Measurements from ENCODE around the gene ERG.

Gene ERG, protein sequence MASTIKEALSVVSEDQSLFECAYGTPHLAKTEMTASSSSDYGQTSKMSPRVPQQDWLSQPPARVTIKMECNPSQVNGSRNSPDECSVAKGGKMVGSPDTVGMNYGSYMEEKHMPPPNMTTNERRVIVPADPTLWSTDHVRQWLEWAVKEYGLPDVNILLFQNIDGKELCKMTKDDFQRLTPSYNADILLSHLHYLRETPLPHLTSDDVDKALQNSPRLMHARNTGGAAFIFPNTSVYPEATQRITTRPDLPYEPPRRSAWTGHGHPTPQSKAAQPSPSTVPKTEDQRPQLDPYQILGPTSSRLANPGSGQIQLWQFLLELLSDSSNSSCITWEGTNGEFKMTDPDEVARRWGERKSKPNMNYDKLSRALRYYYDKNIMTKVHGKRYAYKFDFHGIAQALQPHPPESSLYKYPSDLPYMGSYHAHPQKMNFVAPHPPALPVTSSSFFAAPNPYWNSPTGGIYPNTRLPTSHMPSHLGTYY

DNA sequence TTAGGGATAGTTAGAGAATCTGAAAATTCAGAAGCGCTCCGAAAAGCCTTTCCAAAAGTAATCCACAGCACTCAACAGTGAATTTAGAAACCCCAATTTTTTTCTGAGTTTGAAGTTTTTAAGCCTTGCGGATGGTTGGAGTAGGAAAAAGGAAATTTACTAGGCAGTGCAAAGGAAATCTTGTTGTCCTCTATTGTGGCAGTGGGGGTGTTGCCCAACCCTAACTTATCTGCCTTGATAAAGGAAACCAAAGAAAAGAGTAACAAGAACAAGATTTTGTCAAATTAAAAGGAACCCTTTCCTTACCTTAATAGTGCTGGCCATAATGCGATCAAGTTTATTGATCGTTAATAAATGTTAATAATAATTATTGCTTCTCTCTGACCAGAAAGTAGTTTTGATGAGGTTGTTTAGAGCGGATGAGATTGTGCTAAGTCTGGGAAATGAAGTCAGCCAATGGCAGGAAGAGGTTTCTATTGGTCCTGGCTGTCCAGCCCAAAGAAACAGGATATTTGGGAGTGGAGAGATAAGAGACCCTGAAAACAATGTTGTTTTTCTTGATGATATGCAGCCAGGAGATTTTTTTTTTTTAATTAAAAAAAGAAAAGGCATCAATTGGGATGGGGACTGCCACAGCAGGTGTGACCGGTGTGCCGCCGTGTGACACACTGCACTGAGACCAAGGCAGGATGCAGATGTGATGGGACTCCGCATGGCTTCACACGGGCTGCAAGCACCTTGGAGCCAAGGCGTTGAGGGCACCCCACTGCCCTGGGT is at the start of gene ERG:
Gene ERG, minus strand, starts transcription at position 421 of the 777 bp plus-strand sequence. Its CDS starts 97 bp downstream, at position 324.
- no peak for DNase-seq

DNA sequence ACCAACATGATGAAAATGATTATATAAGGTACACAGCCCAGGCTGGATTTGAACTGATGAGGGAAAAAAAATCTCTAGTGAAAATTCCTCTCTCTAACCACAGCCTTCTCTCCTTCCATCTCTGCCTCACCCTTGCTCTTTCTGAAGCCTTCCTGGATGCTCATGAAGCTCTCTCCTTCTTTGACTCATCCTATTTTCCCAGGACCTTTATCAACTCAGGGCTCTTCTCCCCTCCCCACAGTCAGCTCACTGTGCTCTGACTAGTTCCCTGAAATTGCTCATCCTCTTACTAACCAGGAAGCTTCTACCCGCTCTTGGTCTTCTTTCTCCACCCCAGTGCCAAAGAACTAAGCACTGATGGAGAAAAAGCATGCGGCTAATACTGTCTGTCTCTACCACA is 46.4 kb upstream of the ERG start:
- DNase-seq = no peak

DNA sequence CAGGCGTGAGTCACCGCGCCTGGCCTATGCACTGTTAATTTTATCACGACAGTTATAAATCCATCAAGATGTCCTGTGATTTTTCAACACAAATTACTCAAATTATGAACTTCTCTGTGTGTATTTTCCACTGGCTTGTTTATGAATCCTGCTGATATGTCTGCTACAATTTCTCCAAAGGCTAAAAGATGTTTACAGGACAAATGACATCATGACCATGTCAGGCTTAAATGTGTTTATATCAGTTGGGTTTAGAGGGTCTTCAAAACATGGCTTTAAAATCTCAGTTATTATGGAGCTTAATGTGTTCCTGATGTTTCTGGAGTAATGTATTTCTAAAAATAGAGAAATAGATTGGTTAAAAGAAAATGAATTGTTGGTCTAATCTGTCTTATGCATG is 44.0 kb upstream of the ERG start:
- no peak for DNase-seq

DNA sequence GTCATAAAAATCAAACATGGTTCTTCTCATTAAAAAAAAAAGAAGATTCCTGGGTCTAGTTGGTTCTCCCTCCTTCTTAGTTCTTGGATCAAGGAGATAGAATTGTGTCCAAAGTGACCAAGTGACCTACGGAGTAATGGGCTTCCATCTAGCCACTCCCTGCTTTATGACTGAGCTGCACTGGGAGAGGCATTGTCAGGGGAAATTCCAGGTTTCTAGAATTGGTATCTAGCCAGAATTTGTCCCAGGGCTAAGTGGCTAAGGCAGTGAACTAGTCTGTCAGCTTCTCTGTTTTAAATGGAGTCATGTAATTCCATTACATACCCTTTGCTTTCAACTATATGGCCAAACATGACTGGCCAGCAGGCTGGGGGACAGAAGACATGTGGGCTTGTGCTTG is 40.1 kb upstream of the ERG start:
- no peak for DNase-seq

DNA sequence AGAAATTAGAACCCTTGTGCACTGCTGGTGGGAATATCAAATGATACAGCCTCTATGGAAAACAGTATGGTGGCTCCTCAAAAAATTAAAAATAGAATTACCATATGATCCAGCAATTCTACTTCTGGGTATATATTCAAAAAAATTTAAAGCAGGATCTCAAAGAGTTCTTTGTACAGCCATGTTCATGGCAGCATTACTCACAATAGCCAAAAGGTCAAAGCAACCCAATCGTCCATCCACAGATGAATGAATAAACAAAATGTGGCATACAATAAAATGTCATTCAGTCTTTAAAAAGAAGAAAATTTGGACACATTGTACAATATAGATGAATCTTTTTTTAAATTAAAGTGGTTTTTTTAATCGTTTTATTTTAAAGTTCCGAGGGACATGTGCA is 36.3 kb upstream of the ERG start:
- no peak for DNase-seq

DNA sequence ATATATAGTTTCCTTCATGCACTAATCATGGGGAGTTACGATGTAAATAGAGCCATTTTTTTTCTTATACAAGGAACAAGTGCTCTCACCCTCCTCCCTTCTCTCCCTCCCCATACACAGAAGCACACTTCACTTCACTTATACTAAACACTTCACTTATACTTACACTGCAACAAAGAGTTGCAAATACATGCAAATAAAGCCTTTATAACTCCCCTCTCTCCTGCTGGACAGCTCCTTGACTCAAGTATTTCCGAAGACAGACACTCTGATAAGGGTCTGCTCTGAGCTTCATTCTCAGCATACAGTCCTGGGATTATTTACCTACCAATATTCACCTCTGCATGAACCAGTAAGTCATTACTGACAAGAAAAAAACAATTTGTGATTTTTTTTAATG is 35.6 kb upstream of the ERG start:
- DNase-seq = no peak

DNA sequence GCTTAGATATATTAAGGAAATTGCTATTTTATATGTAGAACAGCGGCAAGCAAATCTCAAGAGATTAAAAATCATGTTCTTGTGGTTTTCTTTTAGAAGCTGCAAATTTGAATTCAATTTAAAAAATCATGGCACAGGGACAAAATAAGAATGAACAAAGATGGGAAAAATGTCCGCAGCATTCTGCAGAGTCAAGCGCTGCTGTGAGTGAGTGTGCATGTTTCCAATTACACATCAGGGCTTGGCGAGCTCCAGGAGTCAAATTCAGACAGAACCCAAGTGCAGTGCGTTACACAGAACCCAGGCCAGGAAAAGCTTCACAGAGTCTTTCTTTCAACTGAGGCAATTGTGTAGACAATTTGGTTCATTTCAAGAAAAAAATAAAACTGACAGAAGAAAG is 33.3 kb upstream of the ERG start:
- peak; percentile 69 for DNase-seq

DNA sequence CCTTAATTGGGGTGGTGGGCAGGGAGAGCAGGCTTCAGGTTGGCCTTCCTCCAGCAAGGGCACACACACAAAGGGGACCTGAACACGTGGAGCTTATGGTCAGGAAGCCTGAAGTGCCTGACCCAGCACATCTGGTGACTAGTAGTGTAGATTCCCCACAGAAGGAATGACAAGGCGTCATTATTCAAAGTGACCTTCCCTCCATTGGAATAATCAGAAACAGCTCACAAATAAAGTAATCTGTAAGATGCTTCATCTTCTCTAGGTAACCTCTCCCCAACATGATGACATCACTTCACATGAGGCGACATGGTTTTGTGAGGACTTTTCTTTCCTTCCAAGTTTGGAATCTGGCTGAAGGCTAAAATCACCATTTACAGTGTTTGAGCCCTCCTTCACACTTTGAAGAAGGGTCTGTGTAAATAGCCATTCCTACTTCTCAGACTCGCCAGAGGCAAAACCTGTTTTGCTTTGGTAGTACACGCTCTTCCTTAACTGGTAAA is 32.8 kb upstream of the ERG start:
- DNase-seq = no peak

DNA sequence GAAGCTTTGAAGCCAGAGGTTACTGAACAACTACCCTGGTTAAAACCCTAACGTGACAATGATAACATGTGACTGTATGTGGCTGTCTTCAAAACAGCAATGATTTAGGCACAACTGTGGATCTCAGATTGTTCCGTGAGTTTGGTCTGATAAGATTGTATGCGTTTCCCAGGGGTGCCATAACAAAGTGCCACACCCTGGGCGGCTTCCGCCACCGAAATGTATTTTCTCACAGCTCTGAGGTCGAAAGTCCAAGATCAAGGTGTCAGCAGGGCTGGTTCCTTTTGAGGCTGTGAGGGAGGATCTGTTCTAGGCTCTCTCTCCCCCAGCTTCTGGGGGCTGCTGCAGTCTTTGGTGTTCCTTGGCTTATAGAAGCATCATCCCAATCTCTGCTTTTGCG is 29.5 kb upstream of the ERG start:
- no peak for DNase-seq

DNA sequence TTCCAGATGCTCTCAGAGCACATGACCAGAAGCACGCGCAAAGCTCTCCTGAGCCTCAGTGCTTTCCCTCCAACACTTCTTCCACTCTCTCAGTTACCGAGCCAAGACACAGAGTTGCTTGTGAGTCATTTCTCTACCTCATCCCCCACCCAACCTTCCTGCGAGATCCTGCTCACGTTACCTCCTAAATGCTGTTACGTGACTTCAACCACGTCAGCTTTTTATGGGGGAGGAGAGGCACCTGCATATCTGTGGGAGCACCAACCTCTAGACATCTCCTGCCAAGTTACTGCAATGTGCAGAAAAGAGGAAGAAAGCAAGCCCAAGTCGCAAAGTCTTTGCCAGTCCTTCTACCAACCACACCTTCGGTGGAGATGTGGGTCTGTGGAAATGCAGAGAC is 27.2 kb upstream of the ERG start:
- no peak for DNase-seq

DNA sequence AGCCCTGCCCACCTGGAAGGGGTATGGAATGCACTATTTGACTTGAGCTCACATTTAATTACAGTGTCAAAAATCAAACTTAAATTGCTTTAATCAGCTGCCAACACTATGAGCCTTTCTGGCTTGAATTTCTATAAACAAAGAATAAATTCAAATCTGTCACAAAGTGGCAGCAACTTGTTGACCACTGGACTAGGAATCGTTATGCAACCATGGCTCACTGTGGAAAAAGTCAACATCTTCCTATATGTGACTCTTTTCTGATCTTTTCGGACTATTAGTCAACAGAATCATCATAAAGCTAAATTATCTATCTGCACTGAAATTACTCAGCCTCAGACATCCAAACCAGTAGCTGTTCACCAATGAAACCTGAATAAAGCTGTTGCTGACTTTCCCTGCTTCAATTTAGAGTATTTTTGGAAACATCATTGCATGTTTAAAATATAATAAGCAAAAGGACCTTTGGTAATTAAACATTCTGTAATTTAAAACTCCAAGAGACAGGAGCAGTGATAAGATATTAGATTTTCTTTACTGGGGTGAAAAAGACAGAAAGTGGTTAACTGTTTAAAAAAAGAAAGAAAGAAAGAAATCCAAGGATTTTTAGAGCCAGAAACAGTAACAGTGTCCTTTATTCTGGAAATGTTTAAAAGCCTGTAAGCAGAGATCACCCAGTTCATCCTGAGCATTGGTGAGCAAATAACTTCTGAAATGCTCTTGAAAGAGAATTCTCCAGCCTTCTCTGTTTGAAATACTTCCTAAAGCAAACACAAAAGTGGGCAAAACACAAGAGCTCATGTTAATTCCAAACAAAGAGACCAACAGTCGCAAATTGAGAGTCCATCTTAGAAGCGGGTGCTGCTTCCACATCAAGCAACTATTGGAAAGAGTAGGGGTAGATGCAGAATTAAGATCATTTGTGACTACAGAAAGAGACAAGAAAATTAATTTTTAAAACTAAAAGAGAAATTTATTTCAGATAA is 26.2 kb upstream of the ERG start:
- DNase-seq = no peak

DNA sequence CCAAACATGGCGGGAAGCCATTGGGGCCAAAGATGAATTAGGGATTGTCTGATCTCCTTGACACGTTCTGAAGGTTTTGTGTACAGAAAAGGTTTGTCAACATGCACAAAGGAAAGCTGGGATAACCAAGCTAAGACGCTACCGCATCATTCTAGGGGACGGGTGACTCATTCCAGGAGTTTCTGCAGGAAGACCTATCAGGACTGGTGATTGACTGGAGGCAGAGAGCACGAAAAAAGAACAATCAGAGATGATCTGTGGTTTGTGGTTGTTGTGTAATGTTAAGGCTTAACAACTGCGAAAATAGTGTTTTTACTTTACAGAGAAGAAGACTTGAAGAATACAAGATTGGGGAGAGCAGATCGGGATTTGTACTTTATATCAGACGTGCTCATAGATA is 22.2 kb upstream of the ERG start:
- DNase-seq = no peak

DNA sequence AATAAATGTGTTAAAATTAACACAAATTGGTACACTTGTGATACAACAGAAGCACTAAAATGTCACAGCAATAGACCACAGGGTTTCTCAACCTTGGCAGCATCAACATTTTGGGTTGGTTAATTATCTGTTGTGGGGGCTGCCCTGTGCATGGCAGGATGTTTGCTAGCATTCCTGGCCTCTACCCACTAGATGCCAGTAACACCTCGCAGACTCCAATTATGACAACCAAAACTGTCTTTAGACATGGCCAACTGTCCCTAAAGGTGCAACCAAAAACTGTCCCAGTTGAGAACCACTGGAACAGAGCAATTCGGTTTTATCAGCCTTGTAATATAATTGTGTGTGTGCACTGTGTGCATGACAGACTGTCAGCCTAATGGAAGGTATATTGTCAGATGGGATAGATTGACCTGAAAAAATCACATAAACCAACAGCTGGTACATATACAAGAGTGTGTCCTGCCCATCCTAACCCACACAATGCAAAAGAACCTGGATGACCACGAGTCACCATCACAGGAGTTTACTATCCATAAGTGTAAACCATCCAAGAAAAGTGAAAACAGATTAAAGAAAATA is 13.5 kb upstream of the ERG start:
- no peak for DNase-seq

DNA sequence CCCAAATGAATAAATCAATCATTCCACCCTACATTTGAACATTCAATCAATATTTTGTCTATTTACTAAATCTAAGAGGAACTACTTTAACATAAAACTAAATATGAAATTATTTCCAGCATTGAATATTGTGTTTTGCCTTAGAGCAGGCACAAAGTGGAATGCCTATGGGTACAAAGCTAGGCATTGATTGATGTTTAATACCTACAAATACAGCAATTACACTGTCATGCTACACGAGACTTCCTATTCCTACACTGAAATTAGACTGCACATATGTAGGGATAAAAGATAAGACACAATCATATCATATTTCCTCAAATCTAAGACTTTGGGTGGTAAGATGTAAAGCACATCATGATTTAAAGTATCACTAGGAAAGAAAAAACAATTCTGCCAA is 12.9 kb upstream of the ERG start:
- DNase-seq = no peak

DNA sequence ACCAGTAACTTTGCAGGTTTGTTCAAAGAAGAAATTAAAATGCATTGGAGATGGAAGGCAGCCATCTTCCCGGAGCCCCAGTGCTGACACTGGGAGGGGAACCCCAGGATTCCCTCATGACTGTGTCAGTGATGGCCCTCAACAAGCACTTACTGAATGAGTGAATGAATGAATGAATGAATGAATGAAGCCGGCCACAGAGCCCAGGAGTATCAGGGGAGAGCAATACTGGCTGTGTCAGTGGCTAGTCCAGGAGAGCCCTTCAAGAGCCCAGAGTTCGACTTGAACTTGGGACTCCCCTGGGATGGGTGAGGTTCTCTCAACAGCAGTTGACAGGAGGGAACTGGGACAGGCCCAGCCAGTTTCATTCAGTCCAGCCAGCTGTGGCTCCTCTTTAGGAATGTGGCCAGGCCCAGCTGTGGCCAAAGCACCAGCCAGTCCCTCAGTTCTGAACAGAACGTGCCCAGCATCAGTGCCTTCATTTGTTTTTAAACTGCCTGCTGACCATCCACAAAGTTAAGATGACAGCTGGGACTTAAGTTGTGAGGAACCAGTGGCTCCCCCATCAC is 9.2 kb upstream of the ERG start:
- DNase-seq = no peak

DNA sequence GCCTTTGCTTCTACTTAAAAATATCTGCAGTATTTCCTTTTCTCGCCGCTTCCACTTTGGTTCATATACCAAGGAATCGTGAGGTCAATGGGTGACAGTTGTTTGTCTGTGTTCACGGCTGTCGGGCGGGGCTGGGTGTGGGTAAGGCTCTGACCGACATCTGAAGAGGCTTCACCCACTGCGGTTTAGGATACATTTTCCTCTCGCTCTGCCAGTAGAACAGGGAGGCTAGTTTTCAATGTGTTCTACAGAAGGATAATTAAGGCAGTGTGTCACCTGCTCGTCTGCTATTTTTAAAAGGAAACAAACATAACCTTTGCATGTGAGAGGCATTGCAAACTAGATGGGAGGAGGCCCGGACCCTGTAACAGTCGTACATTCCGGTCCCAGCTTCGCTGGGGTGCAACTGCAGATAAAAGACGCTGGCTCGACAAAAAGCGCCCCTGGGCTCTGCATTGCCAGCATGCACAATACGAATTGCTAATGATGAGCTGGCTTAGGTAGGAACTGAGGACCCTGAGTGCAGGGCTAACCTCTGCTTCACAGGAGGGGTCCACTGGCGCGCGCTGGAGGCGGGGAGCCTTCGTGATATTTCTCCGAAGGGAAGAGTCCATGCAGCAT is 8.5 kb upstream of the ERG start:
- peak; percentile 59 for DNase-seq

DNA sequence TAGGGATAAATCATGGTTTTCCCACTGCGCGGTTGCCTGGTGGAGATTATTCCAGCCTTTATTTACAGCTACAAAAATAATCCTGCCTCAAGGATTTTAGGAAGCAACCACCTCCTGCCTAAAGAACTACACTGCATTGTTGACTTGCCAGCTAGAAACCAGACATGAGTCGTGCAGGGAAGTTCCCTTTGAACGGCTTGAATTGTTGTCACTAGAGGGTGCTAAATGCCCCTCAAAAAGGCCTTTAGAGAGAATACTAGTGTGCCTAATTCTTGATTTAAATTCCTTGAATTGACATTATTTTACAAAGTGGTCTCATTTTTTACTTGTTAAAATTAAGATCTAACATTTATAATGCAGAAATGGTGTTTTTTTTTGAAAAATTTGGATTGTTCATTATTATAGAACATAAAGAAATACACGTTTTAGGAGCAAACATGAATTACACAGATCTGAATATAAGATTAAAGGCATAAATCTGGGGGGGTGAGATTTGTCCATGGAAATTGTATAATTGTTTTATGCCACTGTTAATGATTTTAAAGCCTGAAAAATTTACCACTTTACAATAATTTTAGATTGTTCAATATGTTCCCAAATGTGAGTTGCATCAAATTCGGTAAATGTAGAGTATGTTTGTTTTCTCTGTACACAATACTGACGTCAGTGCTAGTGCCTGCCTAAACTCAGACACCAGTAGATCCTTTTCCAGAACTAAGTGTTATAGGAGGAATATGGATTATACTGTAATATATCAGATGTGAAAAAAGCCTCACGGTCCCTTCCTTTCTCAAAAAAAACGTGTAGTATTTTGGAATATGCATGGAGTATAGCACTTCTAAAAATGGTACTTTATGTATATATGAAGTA is 7.6 kb upstream of the ERG start:
- DNase-seq = peak; percentile 57

DNA sequence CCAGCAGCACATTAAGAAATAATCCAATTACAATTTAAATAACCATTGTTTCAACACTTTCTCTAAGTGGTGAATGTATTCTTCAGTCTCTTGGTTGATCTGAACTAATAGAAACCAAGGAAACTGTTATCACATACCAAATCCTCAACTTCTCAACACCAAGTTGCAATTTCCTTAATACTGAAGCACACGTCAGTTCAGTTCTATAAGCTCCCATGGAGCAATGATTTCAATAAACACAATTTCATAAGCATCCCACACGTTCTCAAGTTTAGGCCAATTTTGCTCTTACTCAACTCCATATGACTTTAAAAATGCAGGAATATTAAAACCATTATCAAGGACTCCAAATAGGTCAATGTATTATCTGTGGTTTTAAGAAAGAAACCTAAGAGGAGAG is 5.8 kb upstream of the ERG start:
- no peak for DNase-seq

DNA sequence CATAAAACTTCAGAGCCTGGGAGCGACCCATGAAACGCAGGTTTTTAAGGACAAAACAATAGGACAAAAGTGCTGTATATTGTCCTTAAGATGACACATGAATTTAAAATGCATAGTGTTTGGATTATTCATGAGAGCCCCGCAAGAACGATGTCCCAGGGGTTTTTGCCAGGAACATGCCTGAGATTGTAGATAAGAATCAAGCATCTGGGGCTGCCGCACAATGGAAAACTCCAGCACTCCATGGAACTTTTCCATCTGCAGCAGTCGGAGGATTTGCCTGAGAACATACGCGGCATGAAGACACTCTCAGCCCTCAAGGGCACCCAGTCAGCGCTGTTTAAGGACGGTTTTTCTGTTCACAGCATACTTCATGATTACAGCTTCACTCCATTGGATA is 5.3 kb upstream of the ERG start:
- no peak for DNase-seq

DNA sequence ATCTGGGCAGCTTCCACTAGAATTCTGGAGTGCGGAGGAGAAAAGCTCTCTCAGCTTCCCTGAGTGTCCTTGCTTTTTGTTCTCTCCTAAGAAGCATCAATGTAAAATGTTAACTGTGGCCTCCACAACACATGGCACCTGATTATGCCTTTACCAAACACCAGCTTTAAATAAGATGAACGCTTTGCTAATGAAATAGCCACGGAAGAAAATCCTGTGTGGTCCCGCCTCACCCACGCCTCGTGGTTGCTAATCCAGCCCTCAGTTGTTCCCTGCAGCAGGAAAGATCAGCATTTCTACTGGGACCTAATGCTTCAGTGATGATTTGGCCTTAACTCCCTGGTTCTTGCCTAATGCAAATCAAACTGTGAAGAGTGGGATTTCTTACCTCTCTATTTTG is 1.8 kb upstream of the ERG start:
- no peak for DNase-seq

DNA sequence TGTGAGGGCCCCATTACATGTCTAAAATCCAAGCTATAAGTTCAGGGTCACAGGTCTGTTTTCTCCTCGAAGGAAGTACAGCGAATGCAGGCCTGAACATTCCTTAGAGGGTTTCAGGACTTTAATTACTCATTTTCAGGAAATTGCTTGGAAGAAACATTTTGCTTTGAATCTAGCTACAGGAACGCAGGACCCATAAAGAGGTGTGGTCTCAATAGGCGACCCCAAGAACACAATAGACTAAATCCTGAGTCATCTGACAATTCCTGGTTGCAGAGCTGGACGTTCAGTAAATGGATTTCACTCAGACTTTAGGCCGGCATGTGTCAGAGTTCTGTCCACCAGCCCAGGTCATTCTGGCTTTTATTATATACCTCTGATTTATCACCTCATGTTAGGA is 1.0 kb upstream of the ERG start:
- no peak for DNase-seq
